ENCODE measurements around the gene OR4N5. TPM values are rescaled to one million over a fixed set of nuclear protein-coding genes. Genes with fewer than 3 reads are reported as not detected.
"Not testable (repeated sequence)": the region's sequence is repeated elsewhere in the genome, so short reads cannot be mapped to it uniquely, and the experiment has no call there.

Gene OR4N5
- not detected for total RNA-seq
- long read RNA-seq, result 0 reads

- no peak for DNase-seq (ENCODE audit: low spot score)
These were observed at the start of gene OR4N5 for GRCh38 chr14:20138520-20138919. Gene OR4N5, plus strand, starts transcription at chr14:20138820. Its CDS starts 4,916 bp downstream, at chr14:20143736.

DNA sequence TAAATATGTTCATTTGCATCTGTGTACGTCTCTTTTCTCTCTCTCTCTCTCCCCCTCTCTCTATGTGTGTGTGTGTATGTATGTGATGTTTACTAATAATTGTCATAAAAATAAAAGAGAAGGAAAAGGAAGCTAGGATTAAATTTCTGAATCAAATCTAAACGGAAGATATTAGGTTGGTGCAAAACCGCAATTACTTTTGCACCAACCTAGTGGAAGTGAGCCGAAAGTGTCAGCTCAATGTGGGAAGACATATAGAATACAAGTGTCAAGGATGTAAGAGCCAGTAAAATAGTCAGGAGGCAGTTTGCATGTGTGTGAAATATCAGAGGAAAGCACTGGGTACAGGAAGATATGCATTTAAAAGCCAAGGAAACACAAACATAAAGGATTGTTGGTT is 46.6 kb upstream of the OR4N5 start:
- no peak for DNase-seq (ENCODE audit: low spot score)

DNA sequence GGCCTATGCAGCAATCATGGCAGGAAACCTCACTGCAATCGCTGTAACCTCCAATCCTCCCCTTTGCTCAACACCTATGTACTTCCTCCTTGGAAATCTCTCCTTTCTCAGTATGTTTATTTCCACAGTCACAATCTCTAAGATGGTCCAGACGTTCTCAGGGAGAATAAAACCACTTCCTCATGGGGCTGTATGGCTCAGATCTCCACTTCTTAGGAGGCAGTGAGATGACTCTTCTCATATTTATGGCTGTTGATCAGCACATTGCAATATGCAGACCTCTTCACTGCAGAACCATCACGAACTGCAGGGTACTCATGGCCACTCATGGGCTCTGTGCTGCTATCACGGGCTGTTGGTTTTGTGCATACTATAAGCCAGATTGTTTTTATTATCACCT is 45.2 kb upstream of the OR4N5 start:
- DNase-seq (ENCODE audit: low spot score), result no peak

GRCh38 chr14:20098926-20099770 is 39.5 kb upstream of the OR4N5 start:
- DNase-seq (ENCODE audit: low spot score), result peak; percentile 60

GRCh38 chr14:20110438-20110837 is 28.2 kb upstream of the OR4N5 start, which contains the start of gene OR4K17:
Gene OR4K17, plus strand, starts transcription at chr14:20110739. Its CDS starts 6,761 bp downstream, at chr14:20117500.
- no peak for DNase-seq (ENCODE audit: low spot score)

DNA sequence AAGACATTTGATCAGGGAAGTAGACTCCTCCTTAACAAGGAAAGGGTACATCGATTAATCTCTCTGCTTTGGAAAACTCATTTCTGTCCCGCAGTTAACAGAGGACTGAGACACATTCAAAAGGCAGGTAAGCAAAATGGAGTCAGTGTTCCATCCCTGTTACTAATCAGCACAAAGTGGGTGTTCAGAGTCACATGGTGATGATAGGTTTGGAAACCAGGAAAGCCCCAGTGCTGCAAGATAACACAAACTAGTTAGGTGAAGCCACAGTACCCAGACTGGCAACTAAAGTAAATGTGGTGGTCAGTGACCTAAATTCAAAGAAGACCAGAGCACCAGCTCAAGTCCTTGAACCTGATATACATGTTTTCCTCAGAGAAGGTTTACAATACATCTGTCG is 26.3 kb upstream of the OR4N5 start:
- no peak for DNase-seq (ENCODE audit: low spot score)

DNA sequence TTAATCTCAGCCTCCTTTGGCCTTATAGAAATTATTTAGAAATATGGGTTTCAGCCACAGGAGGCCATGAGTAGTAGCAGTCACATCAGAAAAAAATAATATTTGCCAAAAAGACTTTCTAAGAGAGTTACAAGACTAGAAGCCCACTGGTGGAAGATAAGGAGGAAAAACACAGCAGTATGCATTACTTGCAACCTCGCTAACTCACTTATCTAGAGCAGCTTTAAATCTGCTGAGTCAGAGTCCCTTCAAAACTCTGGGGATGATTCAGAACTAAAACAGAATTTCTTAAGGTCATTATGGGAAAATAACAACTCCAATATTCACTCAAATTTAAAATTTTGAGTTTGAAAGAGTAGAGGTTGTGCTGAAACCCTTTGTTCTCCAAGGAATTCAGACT is 21.9 kb upstream of the OR4N5 start:
- no peak for DNase-seq (ENCODE audit: low spot score)

DNA sequence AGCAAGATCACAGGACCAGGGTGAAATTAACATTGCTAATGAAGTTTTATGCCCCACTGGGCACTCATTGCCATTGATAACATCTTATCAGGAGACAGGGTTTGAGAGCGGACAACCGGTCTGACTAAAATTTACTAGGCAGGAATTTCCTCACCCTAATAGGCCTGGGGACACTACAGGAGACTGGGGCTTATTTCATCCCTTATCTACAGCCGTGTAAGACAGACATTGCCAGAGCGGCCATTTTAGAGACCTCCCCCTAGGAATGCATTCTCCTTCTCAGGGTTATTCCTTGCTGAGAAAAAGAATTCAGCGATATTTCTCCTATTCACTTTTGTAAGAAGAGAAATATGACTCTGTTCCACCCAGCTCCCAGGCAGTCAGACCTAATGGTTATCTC is 19.8 kb upstream of the OR4N5 start:
- no peak for DNase-seq (ENCODE audit: low spot score)

GRCh38 chr14:20143911-20144310 is 5.3 kb downstream of the OR4N5 start:
- no peak for DNase-seq (ENCODE audit: low spot score)

- DNase-seq (ENCODE audit: low spot score), result no peak
These were observed 6.2 kb downstream of the OR4N5 start for GRCh38 chr14:20144820-20145219.

- DNase-seq (ENCODE audit: low spot score), result no peak
These were observed 25.8 kb downstream of the OR4N5 start for GRCh38 chr14:20164462-20164861.

GRCh38 chr14:20167091-20167490 is 28.5 kb downstream of the OR4N5 start:
- DNase-seq (ENCODE audit: low spot score), result no peak

DNA sequence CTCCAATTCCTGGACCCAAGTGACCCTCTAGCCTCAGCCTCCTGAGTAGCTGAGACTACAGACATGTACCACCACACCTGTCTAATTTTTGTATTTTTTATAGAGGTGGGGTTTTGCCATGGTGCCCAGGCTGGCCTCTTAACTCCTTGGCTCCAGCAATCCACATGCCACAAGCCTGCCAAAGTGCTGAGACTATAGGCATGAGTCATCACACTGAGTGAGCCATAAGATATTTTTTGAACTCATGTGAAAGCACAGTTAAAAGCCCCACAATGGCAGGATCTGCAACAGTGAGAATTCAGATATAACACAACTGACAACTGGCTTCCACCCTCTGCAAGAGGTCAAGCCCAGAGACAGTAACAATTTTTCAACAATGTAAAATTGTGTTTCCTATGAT is 31.2 kb downstream of the OR4N5 start:
- DNase-seq (ENCODE audit: low spot score), result not testable (repeated sequence)

GRCh38 chr14:20174205-20174604 is 35.6 kb downstream of the OR4N5 start:
- DNase-seq (ENCODE audit: low spot score), result not testable (repeated sequence)

GRCh38 chr14:20176330-20176729 is 37.7 kb downstream of the OR4N5 start:
- no peak for DNase-seq (ENCODE audit: low spot score)

GRCh38 chr14:20177433-20177974 is 38.9 kb downstream of the OR4N5 start:
- no peak for DNase-seq (ENCODE audit: low spot score)

DNA sequence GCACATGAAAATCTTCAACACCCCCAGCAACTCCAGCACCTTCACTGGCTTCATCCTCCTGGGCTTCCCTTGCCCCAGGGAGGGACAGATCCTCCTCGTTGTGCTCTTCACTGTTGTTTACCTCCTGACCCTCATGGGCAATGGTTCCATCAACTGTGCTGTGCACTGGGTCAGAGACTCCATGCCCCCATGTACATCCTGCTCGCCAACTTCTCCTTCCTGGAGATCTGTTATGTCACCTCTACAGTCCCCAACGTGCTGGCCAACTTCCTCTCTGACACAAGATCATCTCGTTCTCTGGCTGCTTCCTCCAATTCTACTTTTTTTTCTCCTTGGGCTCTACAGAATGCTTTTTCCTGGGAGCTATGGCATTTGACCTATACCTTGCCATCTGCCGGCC is 40.6 kb downstream of the OR4N5 start:
- DNase-seq (ENCODE audit: low spot score), result no peak

DNA sequence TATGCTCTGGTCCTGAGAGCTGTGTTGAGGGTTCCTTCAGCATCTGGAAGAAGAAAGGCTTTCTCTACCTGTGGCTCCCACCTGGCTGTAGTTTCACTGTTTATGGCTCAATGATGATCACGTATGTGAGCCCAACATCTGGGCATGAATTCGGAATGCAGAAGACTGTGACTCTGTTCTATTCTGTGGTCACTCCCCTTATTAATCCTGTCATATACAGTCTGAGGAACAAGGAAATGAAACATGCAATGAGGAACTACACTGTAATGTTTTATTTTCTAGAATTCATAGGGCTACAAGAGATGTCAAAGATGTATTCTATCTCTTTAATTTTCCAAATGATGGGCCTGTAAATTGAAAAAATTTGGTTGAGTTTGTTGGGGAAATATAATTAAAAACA is 41.3 kb downstream of the OR4N5 start:
- no peak for DNase-seq (ENCODE audit: low spot score)

DNA sequence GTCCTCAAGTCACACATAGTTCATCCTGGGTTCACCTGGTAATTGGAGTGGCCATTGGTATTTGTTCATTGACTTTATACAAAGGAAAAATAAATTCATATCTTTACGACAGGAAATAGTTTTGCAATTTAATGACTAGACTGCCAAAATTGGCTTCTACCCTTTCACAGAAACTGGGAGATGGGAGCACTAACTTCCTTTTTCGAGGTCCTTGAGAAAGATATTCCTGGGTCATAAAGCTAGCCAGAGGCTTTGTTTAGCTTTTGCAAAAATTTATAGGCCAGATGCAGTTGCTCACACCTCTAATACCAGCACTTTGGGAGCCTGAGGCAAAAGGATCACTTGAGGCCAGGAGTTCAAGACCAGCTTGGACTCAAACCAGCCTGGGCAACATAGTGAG is 41.9 kb downstream of the OR4N5 start:
- DNase-seq (ENCODE audit: low spot score), result no peak

DNA sequence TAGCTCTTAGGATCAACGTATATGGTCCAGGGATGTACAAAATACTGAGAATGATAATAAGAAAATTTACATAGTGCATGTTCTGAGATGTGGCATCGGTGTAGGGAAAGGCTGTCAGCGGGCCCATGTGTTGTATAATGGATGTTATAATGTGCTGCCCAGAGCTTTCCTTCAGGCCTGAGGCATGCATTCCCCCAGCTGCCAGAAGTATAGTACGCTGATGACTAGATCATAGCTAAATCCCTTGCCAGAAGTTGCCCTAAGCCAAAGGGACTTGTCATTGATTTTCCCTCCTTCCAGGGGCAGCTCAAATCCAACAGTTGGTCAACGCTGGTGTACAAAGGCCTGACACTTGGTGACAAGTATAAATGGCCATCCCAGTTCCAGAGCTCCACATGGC is 45.6 kb downstream of the OR4N5 start:
- no peak for DNase-seq (ENCODE audit: low spot score)

DNA sequence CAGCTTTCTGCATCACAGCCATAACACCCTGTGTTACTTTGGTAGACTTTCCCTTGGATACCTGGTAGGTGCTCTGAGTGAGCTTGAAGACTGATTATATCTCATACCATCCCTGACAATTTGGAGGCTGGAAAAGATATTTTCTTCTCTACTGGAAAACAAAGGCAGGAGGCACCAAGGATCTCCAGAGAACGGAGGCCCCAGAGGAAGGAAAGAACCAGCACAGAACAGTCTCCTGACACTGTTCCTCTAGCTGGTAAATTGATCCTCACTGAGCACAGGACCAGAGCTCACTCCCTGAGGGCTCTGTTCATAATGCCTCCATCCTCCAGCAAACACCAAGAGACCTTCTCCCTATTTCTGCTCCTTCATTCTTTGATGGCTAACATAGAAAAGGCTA is 52.0 kb downstream of the OR4N5 start, which contains the start of gene OR11G2:
Gene OR11G2, plus strand, starts transcription at position 301 of the 400 bp plus-strand sequence. CDS start 6,542 bp downstream, outside the sequence.
- DNase-seq (ENCODE audit: low spot score), result no peak

DNA sequence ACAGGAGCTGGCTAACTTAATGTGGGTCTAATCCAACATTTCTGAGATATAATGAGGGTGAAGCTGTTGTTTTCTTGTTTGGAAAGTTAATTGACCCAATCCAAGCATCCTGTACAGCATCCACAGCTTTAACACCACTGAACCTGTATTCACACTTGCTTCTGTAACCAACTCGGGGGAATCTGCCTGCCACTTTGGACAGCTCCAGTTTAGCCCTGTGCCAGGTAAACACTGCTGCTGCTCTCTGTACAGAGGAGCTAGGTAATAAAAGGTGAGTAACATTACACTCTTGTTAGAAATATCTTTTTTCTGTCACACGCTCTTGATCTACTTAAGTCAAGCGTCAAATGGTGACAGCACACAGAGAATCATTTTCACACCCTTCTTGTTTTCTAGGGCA is 52.8 kb downstream of the OR4N5 start:
- no peak for DNase-seq (ENCODE audit: low spot score)

DNA sequence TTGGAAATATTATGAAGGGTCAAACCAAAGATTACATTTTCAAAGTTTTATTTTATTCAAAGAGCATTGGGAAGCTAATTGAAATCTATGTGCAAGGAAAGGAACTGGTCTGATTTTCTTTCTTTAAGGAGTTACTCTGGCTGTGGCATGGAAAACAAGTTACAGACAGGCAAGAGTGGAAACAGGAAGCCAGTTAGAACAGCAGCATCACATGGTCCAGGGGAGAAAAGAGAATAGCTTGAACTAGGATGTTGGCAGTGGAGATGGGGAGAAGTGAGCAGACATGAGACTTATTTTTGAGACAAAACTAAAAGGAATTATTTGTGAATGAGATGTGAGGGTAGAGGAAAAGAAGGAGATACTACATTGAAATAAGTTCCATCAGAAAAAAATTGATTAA is 55.5 kb downstream of the OR4N5 start:
- no peak for DNase-seq (ENCODE audit: low spot score)
